Nephron (organoid): ENCODE results near the gene RAB5B.
"Not testable (repeated sequence)": the region's sequence is repeated elsewhere in the genome, so short reads cannot be mapped to it uniquely, and the experiment has no call there.

Experiments
- H3K27ac Mint-ChIP-seq, 3 experiments: 2 replicates each; pipeline ENCODE4 v1.8.0; 2020; ENCODE audit warnings: mixed read lengths in 3 of 3, mild to moderate bottlenecking in 2 of 3, moderate library complexity in 1 of 3
- H3K27me3 Mint-ChIP-seq: 2 replicates; pipeline ENCODE4 v1.8.0; 2021; ENCODE audit warnings: low read depth, mild to moderate bottlenecking, moderate library complexity, mixed read lengths
- H3K36me3 Mint-ChIP-seq: 2 replicates; pipeline ENCODE4 v1.8.0; 2020; ENCODE audit warnings: low read depth, mixed read lengths
- H3K4me1 Mint-ChIP-seq: 2 replicates; pipeline ENCODE4 v1.8.0; 2020; ENCODE audit warnings: mixed read lengths
- H3K4me3 Mint-ChIP-seq, 3 experiments: 2 replicates each; pipeline ENCODE4 v1.8.0; 2020; ENCODE audit warnings: mild to moderate bottlenecking in 3 of 3, mixed read lengths in 3 of 3, moderate library complexity in 2 of 3
- H3K9me3 Mint-ChIP-seq: 2 replicates; pipeline ENCODE4 v1.8.0; 2020; ENCODE audit warnings: mixed read lengths
- CTCF ChIP-seq, 3 experiments: fragments of 200-600 bp; sonication (generic); IDR thresholded peaks; one replicate each; pipeline ENCODE4 v1.5.0; 2021; ENCODE audit warnings: antibody characterized with exemption in 3 of 3; ENCODE audit not compliant: unreplicated experiment in 3 of 3

Gene RAB5B

GRCh38 chr12:56041552-56042429 is 67.9 kb downstream of the RAB5B start, which contains the start of gene RPS26:
TSS of gene RPS26 (plus strand) at chr12:56041918. CDS start at chr12:56042167, 249 bp downstream.
- TF ChIP-seq CTCF (IDR thresholded peaks at IDR 0.05; ENCODE audit: unreplicated experiment in 3 of 3) = peak; percentile 53 to 69 (median 61)
- Mint-ChIP-seq H3K27me3 (no peaks in the 10 kb centered on the region), H3K9me3 (no peaks in the 10 kb centered on the region), H3K4me3 (peak within 1 kb of the TSS; percentile 94 to 98 (median 97)), H3K36me3 (peaks cover 50% of the 10 kb centered on the region), H3K4me1 (peaks cover 24% of the 10 kb centered on the region), H3K27ac (peak within 1 kb of the TSS; percentile 97 to 98 (median 98))

- H3K27me3 Mint-ChIP-seq, H3K9me3 Mint-ChIP-seq: not testable (repeated sequence)
- H3K36me3 Mint-ChIP-seq = peaks cover 44% of the 10 kb centered on the region
- peak overlapping the region; percentile 97 to 98 (median 98) for H3K27ac Mint-ChIP-seq
- H3K4me3 Mint-ChIP-seq = peak overlapping the region; percentile 94 to 98 (median 97)
- H3K4me1 Mint-ChIP-seq = peaks cover 24% of the 10 kb centered on the region
Observed at GRCh38 chr12:56042430-56042813, 68.5 kb downstream of the RAB5B start.

GRCh38 chr12:56042843-56043242 is 69.0 kb downstream of the RAB5B start:
- no peak for TF ChIP-seq CTCF (IDR thresholded peaks at IDR 0.05; ENCODE audit: unreplicated experiment in 3 of 3)
- no peaks in the 10 kb centered on the region for H3K27me3 Mint-ChIP-seq
- H3K27ac Mint-ChIP-seq = peak overlapping the region; percentile 91 to 98 (median 97)
- H3K4me1 Mint-ChIP-seq = peaks cover 24% of the 10 kb centered on the region
- H3K36me3 Mint-ChIP-seq = peaks cover 39% of the 10 kb centered on the region
- no peaks in the 10 kb centered on the region for H3K9me3 Mint-ChIP-seq
- peak overlapping the region; percentile 94 to 98 (median 97) for H3K4me3 Mint-ChIP-seq
